WTC11 (cell line): Measurements from ENCODE around the gene FASTK. TPM values are rescaled to one million over a fixed set of nuclear protein-coding genes. Genes with fewer than 3 reads are reported as not detected.
A peak's percentile ranks its signal among the peaks of the same experiment; 100 is the strongest.

Experiments
- ATAC-seq: fragments of 200-7000 bp; cut with Tn5 transposase; 2 replicates; pipeline ENCODE4 v1.10.0; 2021; ENCODE audit warnings: mild to moderate bottlenecking, moderate library complexity
- CTCF ChIA-PET: fragments of 300-600 bp; sonication (Branson Sonifier 250); formaldehyde crosslinking; loops from one replicate; lab custom pipeline; 2021; ENCODE audit warnings: antibody characterized with exemption; lab: Charles Lee
- POLR2A ChIA-PET: fragments of 350-600 bp; sonication (Branson Sonifier 250); formaldehyde crosslinking; loops from one replicate; lab custom pipeline; 2021; ENCODE audit warnings: antibody characterized with exemption; lab: Charles Lee
- DNase-seq: peaks from one replicate; pipeline ENCODE4 v3.0.0; 2021; ENCODE audit warnings: low spot score
- H3K27ac Mint-ChIP-seq: 2 replicates; pipeline ENCODE4 v1.8.0; 2021; ENCODE audit warnings: mixed read lengths
- H3K27me3 Mint-ChIP-seq: 2 replicates; pipeline ENCODE4 v1.8.0; 2021; ENCODE audit warnings: low read depth, mild to moderate bottlenecking, moderate library complexity, mixed read lengths
- H3K36me3 Mint-ChIP-seq: 2 replicates; pipeline ENCODE4 v1.8.0; 2021; ENCODE audit warnings: mixed read lengths
- H3K4me1 Mint-ChIP-seq: 2 replicates; pipeline ENCODE4 v1.8.0; 2022; ENCODE audit warnings: mixed read lengths
- H3K4me3 Mint-ChIP-seq: 2 replicates; pipeline ENCODE4 v1.8.0; 2021; ENCODE audit warnings: mild to moderate bottlenecking, moderate library complexity, mixed read lengths
- H3K9me3 Mint-ChIP-seq: 2 replicates; pipeline ENCODE4 v1.8.0; 2021; ENCODE audit warnings: mixed read lengths
- CREM ChIP-seq: sonication (generic); formaldehyde crosslinking; IDR thresholded peaks from 2 replicates; pipeline ENCODE4 v1.8.1; 2022; ENCODE audit warnings: mild to moderate bottlenecking, missing genetic modification reagents, moderate library complexity
- E2F5 ChIP-seq: sonication (generic); formaldehyde crosslinking; IDR thresholded peaks from 2 replicates; pipeline ENCODE4 v1.8.1; 2022; ENCODE audit warnings: mild to moderate bottlenecking, moderate library complexity, missing genetic modification reagents
- ESRRA ChIP-seq: sonication (generic); formaldehyde crosslinking; IDR thresholded peaks from 2 replicates; pipeline ENCODE4 v1.8.1; 2022; ENCODE audit warnings: mild to moderate bottlenecking, missing genetic modification reagents, borderline replicate concordance
- FOXK1 ChIP-seq: sonication (generic); formaldehyde crosslinking; IDR thresholded peaks from 2 replicates; pipeline ENCODE4 v1.8.0; 2022; ENCODE audit warnings: mild to moderate bottlenecking, moderate library complexity, missing genetic modification reagents
- GABPB1 ChIP-seq: sonication (generic); formaldehyde crosslinking; IDR thresholded peaks from 2 replicates; pipeline ENCODE4 v1.8.1; 2023; ENCODE audit warnings: mild to moderate bottlenecking, missing genetic modification reagents
- IRF1 ChIP-seq: sonication (generic); formaldehyde crosslinking; IDR thresholded peaks from 2 replicates; pipeline ENCODE4 v1.8.0; 2023; ENCODE audit warnings: missing genetic modification reagents
- KAT7 ChIP-seq: sonication (generic); formaldehyde crosslinking; IDR thresholded peaks from 2 replicates; pipeline ENCODE4 v1.8.1; 2023; ENCODE audit warnings: missing genetic modification reagents, mild to moderate bottlenecking, borderline replicate concordance
- MLX ChIP-seq: sonication (generic); formaldehyde crosslinking; IDR thresholded peaks from 2 replicates; pipeline ENCODE4 v1.8.1; 2023; ENCODE audit warnings: mild to moderate bottlenecking, missing genetic modification reagents, moderate library complexity
- MYBL2 ChIP-seq: sonication (generic); formaldehyde crosslinking; IDR thresholded peaks from 2 replicates; pipeline ENCODE4 v1.8.1; 2023; ENCODE audit warnings: mild to moderate bottlenecking, moderate library complexity, missing genetic modification reagents
- NFATC4 ChIP-seq: fragments of 250-450 bp; sonication (Bioruptor Pico); IDR thresholded peaks from 2 replicates; pipeline ENCODE4 v1.9.0; 2021; ENCODE audit warnings: mild to moderate bottlenecking
- OVOL2 ChIP-seq: fragments of 250-450 bp; sonication (Bioruptor Pico); IDR thresholded peaks from 2 replicates; pipeline ENCODE4 v1.9.0; 2021; ENCODE audit warnings: mild to moderate bottlenecking, borderline replicate concordance
- SMAD4 ChIP-seq: sonication (generic); formaldehyde crosslinking; IDR thresholded peaks from 2 replicates; pipeline ENCODE4 v1.8.0; 2022; ENCODE audit warnings: mild to moderate bottlenecking, missing genetic modification reagents
- TEAD4 ChIP-seq: sonication (generic); formaldehyde crosslinking; IDR thresholded peaks from 2 replicates; pipeline ENCODE4 v1.8.0; 2022; ENCODE audit warnings: mild to moderate bottlenecking, missing genetic modification reagents
- ZNF219 ChIP-seq: sonication (generic); formaldehyde crosslinking; IDR thresholded peaks from 2 replicates; pipeline ENCODE4 v1.8.0; 2023; ENCODE audit warnings: missing genetic modification reagents, mild to moderate bottlenecking, borderline replicate concordance
- ZNF512 ChIP-seq: sonication (generic); formaldehyde crosslinking; IDR thresholded peaks from 2 replicates; pipeline ENCODE4 v1.8.1; 2022; ENCODE audit warnings: missing genetic modification reagents, borderline replicate concordance
- total RNA-seq: library from RNA; stranded (reverse); gene quantifications from 3 replicates; pipeline ENCODE4 v1.2.3, GENCODE V29; 2021
- TF ChIP-seq, protein P1 (sequence below): fragments of 200-600 bp; IDR thresholded peaks from 2 replicates; pipeline ENCODE4 v1.8.0; 2022; ENCODE audit warnings: antibody characterized with exemption
- TF ChIP-seq, protein P2 (sequence below): sonication (generic); formaldehyde crosslinking; IDR thresholded peaks from 2 replicates; pipeline ENCODE4 v1.8.0; 2022; ENCODE audit warnings: mild to moderate bottlenecking, missing genetic modification reagents
- TF ChIP-seq, protein P3 (sequence below): fragments of 250-450 bp; sonication (Bioruptor Pico); IDR thresholded peaks from 2 replicates; pipeline ENCODE4 v1.9.0; 2021; ENCODE audit warnings: mild to moderate bottlenecking
- TF ChIP-seq, protein P4 (sequence below): sonication (generic); formaldehyde crosslinking; IDR thresholded peaks from 2 replicates; pipeline ENCODE4 v1.8.0; 2023; ENCODE audit warnings: missing genetic modification reagents, mild to moderate bottlenecking, borderline replicate concordance

Gene FASTK
- total RNA-seq, 1 experiment from 2014 or later: 70.2 TPM

DNA sequence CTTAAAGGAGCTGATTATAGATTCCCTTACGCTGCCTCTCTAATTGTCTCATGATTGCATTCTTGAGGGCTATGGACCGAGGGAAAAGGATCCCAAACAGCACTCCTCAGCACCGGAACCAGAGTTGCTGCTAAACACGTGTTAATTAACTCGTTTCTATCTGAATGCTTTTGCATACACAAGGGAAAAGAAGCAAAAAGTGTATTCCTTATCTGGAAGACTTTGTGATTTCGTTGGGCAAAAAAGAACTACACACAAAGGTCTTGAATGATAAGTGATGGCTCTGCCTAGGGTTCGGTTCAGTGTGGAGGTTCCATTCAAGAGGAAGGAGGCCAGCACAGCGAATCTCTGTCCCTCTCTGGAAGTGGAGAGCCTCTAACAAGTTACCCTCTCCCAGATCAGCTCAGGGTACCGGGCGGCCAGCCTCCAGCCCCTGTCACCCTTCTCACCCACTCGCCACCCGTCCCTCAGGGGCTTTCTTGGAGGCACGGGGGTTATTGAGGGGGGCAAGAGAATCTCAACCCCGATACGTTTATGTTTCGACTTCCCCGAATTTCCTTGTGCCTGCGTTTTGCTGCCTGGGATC, 21.7 kb downstream of the FASTK start:
- ATAC-seq: no peak
- DNase-seq: no peak
- TF ChIP-seq TEAD4 (CRISPR knock-in tag) (no peak), E2F5 (CRISPR knock-in tag) (no peak), SMAD4 (CRISPR knock-in tag) (no peak), MLX (CRISPR knock-in tag) (no peak), ZNF219 (CRISPR knock-in tag) (no peak), OVOL2 (CRISPR knock-in tag) (no peak), ESRRA (CRISPR knock-in tag) (no peak), CREM (CRISPR knock-in tag) (no peak)
- TF ChIP-seq, all 79 proteins: peak for 0
- H3K9me3 Mint-ChIP-seq: no peaks in the 10 kb centered on the region
- peak overlapping the region; percentile 98 for H3K4me3 Mint-ChIP-seq
- ChIA-PET POLR2A (interaction anchor here (1.1 kb wide), 1 partner anchor 22 kb away, joined by 3 read pairs; the partner anchor contains the start of gene FASTK), CTCF (interaction anchor here (0.6 to 3.5 kb wide), 6 partner anchors 9 to 96 kb away, joined by 3 to 12 read pairs (median 6); no protein-coding TSS in a partner anchor)
- peaks cover 43% of the 10 kb centered on the region for H3K4me1 Mint-ChIP-seq
- peaks cover 7% of the 10 kb centered on the region for H3K27me3 Mint-ChIP-seq
- H3K27ac Mint-ChIP-seq: peak overlapping the region; percentile 93
- H3K36me3 Mint-ChIP-seq: no peaks in the 10 kb centered on the region; the same call in 1 of the 2 replicates

DNA sequence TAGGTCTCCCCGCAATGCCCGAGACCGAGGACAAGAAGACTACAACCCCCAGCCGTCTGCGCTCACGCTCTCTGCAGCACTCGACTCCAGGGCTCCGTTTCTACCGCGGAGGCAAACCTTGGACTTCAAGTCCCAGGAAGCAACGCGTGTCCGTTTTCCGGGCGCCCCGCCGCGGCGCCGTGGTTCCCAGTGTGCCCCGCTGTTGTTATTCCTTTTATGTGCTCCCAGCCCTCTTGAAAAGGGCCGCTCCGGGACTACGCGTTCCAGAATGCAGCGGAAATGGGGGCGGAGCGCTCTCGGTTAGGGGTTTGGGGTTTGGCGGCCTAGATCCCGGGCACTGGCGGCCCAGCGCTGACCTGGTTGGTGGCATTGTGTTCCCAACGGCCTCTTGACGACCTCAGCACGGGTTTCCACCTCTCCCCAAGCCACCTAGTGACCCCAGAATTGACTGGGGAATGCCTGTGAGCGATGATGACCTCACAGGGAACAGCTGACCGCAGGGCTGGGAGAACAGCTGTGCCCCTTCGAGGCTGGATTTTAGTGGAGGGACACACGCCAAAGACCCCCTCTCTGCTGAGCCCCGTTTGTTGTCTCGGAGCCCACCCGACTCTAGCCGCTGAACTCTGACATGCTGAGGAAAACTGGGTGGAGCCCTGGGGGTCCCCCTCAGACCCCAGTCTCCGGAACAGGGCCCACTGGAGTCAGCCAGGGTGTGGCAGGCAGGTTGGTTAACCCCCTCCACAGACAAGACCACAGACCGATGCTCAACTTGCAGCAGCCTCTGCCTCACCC, 22.4 kb downstream of the FASTK start:
- H3K9me3 Mint-ChIP-seq: no peaks in the 10 kb centered on the region
- peak overlapping the region; percentile 98 for H3K4me3 Mint-ChIP-seq
- CTCF ChIA-PET: interaction anchor here (0.6 to 3.5 kb wide), 13 partner anchors 10 to 96 kb away, joined by 3 to 22 read pairs (median 6); partner anchors contain the start of gene ABCB8
- H3K27me3 Mint-ChIP-seq: peaks cover 7% of the 10 kb centered on the region
- H3K27ac Mint-ChIP-seq: peak overlapping the region; percentile 93
- H3K36me3 Mint-ChIP-seq: no peaks in the 10 kb centered on the region; the same call in 1 of the 2 replicates
- POLR2A ChIA-PET: interaction anchor here (1.1 kb wide), 1 partner anchor 22 kb away, joined by 3 read pairs; the partner anchor contains the start of gene FASTK
- ATAC-seq: peak; percentile 79
- peak; percentile 98 for DNase-seq
- peaks cover 38% of the 10 kb centered on the region for H3K4me1 Mint-ChIP-seq
- TF ChIP-seq IRF1 (CRISPR knock-in tag) (no peak), FOXK1 (peak; percentile 92), KAT7 (no peak), ZNF512 (CRISPR knock-in tag) (no peak), NFATC4 (CRISPR knock-in tag) (no peak), E2F5 (CRISPR knock-in tag) (peak; percentile 50; the same call in 1 of the 2 replicates), GABPB1 (CRISPR knock-in tag) (peak; percentile 72), MYBL2 (CRISPR knock-in tag) (no peak)
- TF ChIP-seq, protein P1, sequence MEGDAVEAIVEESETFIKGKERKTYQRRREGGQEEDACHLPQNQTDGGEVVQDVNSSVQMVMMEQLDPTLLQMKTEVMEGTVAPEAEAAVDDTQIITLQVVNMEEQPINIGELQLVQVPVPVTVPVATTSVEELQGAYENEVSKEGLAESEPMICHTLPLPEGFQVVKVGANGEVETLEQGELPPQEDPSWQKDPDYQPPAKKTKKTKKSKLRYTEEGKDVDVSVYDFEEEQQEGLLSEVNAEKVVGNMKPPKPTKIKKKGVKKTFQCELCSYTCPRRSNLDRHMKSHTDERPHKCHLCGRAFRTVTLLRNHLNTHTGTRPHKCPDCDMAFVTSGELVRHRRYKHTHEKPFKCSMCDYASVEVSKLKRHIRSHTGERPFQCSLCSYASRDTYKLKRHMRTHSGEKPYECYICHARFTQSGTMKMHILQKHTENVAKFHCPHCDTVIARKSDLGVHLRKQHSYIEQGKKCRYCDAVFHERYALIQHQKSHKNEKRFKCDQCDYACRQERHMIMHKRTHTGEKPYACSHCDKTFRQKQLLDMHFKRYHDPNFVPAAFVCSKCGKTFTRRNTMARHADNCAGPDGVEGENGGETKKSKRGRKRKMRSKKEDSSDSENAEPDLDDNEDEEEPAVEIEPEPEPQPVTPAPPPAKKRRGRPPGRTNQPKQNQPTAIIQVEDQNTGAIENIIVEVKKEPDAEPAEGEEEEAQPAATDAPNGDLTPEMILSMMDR: no peak
- TF ChIP-seq, protein P2, sequence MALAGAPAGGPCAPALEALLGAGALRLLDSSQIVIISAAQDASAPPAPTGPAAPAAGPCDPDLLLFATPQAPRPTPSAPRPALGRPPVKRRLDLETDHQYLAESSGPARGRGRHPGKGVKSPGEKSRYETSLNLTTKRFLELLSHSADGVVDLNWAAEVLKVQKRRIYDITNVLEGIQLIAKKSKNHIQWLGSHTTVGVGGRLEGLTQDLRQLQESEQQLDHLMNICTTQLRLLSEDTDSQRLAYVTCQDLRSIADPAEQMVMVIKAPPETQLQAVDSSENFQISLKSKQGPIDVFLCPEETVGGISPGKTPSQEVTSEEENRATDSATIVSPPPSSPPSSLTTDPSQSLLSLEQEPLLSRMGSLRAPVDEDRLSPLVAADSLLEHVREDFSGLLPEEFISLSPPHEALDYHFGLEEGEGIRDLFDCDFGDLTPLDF (CRISPR knock-in tag): no peak
- TF ChIP-seq, protein P3, sequence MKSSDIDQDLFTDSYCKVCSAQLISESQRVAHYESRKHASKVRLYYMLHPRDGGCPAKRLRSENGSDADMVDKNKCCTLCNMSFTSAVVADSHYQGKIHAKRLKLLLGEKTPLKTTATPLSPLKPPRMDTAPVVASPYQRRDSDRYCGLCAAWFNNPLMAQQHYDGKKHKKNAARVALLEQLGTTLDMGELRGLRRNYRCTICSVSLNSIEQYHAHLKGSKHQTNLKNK: no peak
- TF ChIP-seq, protein P4, sequence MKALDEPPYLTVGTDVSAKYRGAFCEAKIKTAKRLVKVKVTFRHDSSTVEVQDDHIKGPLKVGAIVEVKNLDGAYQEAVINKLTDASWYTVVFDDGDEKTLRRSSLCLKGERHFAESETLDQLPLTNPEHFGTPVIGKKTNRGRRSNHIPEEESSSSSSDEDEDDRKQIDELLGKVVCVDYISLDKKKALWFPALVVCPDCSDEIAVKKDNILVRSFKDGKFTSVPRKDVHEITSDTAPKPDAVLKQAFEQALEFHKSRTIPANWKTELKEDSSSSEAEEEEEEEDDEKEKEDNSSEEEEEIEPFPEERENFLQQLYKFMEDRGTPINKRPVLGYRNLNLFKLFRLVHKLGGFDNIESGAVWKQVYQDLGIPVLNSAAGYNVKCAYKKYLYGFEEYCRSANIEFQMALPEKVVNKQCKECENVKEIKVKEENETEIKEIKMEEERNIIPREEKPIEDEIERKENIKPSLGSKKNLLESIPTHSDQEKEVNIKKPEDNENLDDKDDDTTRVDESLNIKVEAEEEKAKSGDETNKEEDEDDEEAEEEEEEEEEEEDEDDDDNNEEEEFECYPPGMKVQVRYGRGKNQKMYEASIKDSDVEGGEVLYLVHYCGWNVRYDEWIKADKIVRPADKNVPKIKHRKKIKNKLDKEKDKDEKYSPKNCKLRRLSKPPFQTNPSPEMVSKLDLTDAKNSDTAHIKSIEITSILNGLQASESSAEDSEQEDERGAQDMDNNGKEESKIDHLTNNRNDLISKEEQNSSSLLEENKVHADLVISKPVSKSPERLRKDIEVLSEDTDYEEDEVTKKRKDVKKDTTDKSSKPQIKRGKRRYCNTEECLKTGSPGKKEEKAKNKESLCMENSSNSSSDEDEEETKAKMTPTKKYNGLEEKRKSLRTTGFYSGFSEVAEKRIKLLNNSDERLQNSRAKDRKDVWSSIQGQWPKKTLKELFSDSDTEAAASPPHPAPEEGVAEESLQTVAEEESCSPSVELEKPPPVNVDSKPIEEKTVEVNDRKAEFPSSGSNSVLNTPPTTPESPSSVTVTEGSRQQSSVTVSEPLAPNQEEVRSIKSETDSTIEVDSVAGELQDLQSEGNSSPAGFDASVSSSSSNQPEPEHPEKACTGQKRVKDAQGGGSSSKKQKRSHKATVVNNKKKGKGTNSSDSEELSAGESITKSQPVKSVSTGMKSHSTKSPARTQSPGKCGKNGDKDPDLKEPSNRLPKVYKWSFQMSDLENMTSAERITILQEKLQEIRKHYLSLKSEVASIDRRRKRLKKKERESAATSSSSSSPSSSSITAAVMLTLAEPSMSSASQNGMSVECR (CRISPR knock-in tag): peak; percentile 59; the same call in 1 of the 2 replicates
